ENCODE data around the gene SPECC1L. TPM values are rescaled to one million over a fixed set of nuclear protein-coding genes. Genes with fewer than 3 reads are reported as not detected.

Gene SPECC1L
- total RNA-seq, 1 experiment from 2014 or later: 35.1 TPM

GRCh38 chr22:24429411-24430365, 159.1 kb downstream of the SPECC1L start:
- Histone ChIP-seq H3K4me3 (ENCODE audit: low read length) (peak overlapping the region; percentile 78), H3K9me3 (ENCODE audit: low read length) (no peaks in the 10 kb centered on the region), H3K4me2 (ENCODE audit: low read depth, low read length, poor library complexity, severe bottlenecking) (peak overlapping the region; percentile 85), H3K36me3 (ENCODE audit: insufficient read depth, low read length) (no peaks in the 10 kb centered on the region), H2AFZ (ENCODE audit: low read length) (no peak overlapping the region), H3K4me1 (ENCODE audit: low read length) (peaks cover 99% of the 10 kb centered on the region), H3K79me2 (ENCODE audit: low read length) (peaks cover 57% of the 10 kb centered on the region), H3K9ac (ENCODE audit: low read length) (peak overlapping the region; percentile 87), H4K20me1 (ENCODE audit: insufficient read depth, low read depth, low read length) (no peaks in the 10 kb centered on the region), H3K27ac (ENCODE audit: low read length) (peak overlapping the region; percentile 99), H3K9me2 (replicated peaks; ENCODE audit: insufficient read depth, low read length) (no peaks in the 10 kb centered on the region), H3K27me3 (ENCODE audit: low read length) (no peaks in the 10 kb centered on the region)
- DNase-seq: peak; percentile 51

GRCh38 chr22:24430431-24431308, 160.0 kb downstream of the SPECC1L start:
- Histone ChIP-seq H3K9me3 (ENCODE audit: low read length) (no peaks in the 10 kb centered on the region), H3K4me2 (ENCODE audit: low read depth, low read length, poor library complexity, severe bottlenecking) (peak overlapping the region; percentile 85), H3K4me3 (ENCODE audit: low read length) (peak overlapping the region; percentile 78; the same call in 1 of the 2 replicates), H3K27me3 (ENCODE audit: low read length) (no peaks in the 10 kb centered on the region), H3K9ac (ENCODE audit: low read length) (peak overlapping the region; percentile 87), H3K36me3 (ENCODE audit: insufficient read depth, low read length) (no peaks in the 10 kb centered on the region), H2AFZ (ENCODE audit: low read length) (no peak overlapping the region), H4K20me1 (ENCODE audit: insufficient read depth, low read depth, low read length) (no peaks in the 10 kb centered on the region), H3K27ac (ENCODE audit: low read length) (peak overlapping the region; percentile 99), H3K9me2 (replicated peaks; ENCODE audit: insufficient read depth, low read length) (no peaks in the 10 kb centered on the region), H3K4me1 (ENCODE audit: low read length) (peaks cover 99% of the 10 kb centered on the region), H3K79me2 (ENCODE audit: low read length) (peaks cover 53% of the 10 kb centered on the region)
- no peak for DNase-seq

- Histone ChIP-seq H3K9me2 (replicated peaks; ENCODE audit: insufficient read depth, low read length) (no peaks in the 10 kb centered on the region), H3K4me1 (ENCODE audit: low read length) (peaks cover 99% of the 10 kb centered on the region), H3K36me3 (ENCODE audit: insufficient read depth, low read length) (peaks cover 3% of the 10 kb centered on the region; the same call in 1 of the 2 replicates), H3K27ac (ENCODE audit: low read length) (peak overlapping the region; percentile 99), H3K27me3 (ENCODE audit: low read length) (no peaks in the 10 kb centered on the region), H3K4me2 (ENCODE audit: low read depth, low read length, poor library complexity, severe bottlenecking) (peak overlapping the region; percentile 85), H3K9ac (ENCODE audit: low read length) (peak overlapping the region; percentile 87), H3K4me3 (ENCODE audit: low read length) (peak overlapping the region; percentile 65), H3K9me3 (ENCODE audit: low read length) (no peaks in the 10 kb centered on the region), H2AFZ (ENCODE audit: low read length) (no peak overlapping the region), H3K79me2 (ENCODE audit: low read length) (peaks cover 54% of the 10 kb centered on the region), H4K20me1 (ENCODE audit: insufficient read depth, low read depth, low read length) (no peaks in the 10 kb centered on the region)
- peak; percentile 67 for DNase-seq
Observed at GRCh38 chr22:24431309-24432034, 160.8 kb downstream of the SPECC1L start.

GRCh38 chr22:24432059-24432853, 161.6 kb downstream of the SPECC1L start:
- Histone ChIP-seq H3K4me3 (ENCODE audit: low read length) (peak overlapping the region; percentile 65), H3K4me1 (ENCODE audit: low read length) (peaks cover 99% of the 10 kb centered on the region), H3K36me3 (ENCODE audit: insufficient read depth, low read length) (peaks cover 5% of the 10 kb centered on the region; the same call in 1 of the 2 replicates), H3K79me2 (ENCODE audit: low read length) (peaks cover 60% of the 10 kb centered on the region), H3K9ac (ENCODE audit: low read length) (peak overlapping the region; percentile 87), H3K9me2 (replicated peaks; ENCODE audit: insufficient read depth, low read length) (no peaks in the 10 kb centered on the region), H3K9me3 (ENCODE audit: low read length) (no peaks in the 10 kb centered on the region), H3K4me2 (ENCODE audit: low read depth, low read length, poor library complexity, severe bottlenecking) (peak overlapping the region; percentile 85), H2AFZ (ENCODE audit: low read length) (no peak overlapping the region), H3K27me3 (ENCODE audit: low read length) (no peaks in the 10 kb centered on the region), H3K27ac (ENCODE audit: low read length) (peak overlapping the region; percentile 99), H4K20me1 (ENCODE audit: insufficient read depth, low read depth, low read length) (no peaks in the 10 kb centered on the region)
- peak; percentile 86 for DNase-seq

GRCh38 chr22:24433001-24433827, 162.6 kb downstream of the SPECC1L start:
- no peaks in the 10 kb centered on the region for H3K9me2 ChIP-seq (replicated peaks; ENCODE audit: insufficient read depth, low read length)
- no peak overlapping the region for H2AFZ ChIP-seq (ENCODE audit: low read length)
- H3K9ac ChIP-seq (ENCODE audit: low read length): peak overlapping the region; percentile 87
- peaks cover 99% of the 10 kb centered on the region for H3K4me1 ChIP-seq (ENCODE audit: low read length)
- peak overlapping the region; percentile 65 for H3K4me3 ChIP-seq (ENCODE audit: low read length)
- peak; percentile 80 for DNase-seq
- no peaks in the 10 kb centered on the region for H3K9me3 ChIP-seq (ENCODE audit: low read length)
- H3K36me3 ChIP-seq (ENCODE audit: insufficient read depth, low read length): peaks cover 7% of the 10 kb centered on the region; the same call in 1 of the 2 replicates
- H3K27ac ChIP-seq (ENCODE audit: low read length): peak overlapping the region; percentile 99
- H3K4me2 ChIP-seq (ENCODE audit: low read depth, low read length, poor library complexity, severe bottlenecking): peak overlapping the region; percentile 85
- peaks cover 64% of the 10 kb centered on the region for H3K79me2 ChIP-seq (ENCODE audit: low read length)
- no peaks in the 10 kb centered on the region for H3K27me3 ChIP-seq (ENCODE audit: low read length)
- H4K20me1 ChIP-seq (ENCODE audit: insufficient read depth, low read depth, low read length): no peaks in the 10 kb centered on the region

GRCh38 chr22:24433828-24434470, 163.3 kb downstream of the SPECC1L start:
- H3K36me3 ChIP-seq (ENCODE audit: insufficient read depth, low read length): peaks cover 13% of the 10 kb centered on the region; the same call in 1 of the 2 replicates
- peak overlapping the region; percentile 87 for H3K9ac ChIP-seq (ENCODE audit: low read length)
- no peaks in the 10 kb centered on the region for H3K9me2 ChIP-seq (replicated peaks; ENCODE audit: insufficient read depth, low read length)
- peak overlapping the region; percentile 70 for H3K4me3 ChIP-seq (ENCODE audit: low read length)
- no peaks in the 10 kb centered on the region for H4K20me1 ChIP-seq (ENCODE audit: insufficient read depth, low read depth, low read length)
- peak overlapping the region; percentile 99 for H3K27ac ChIP-seq (ENCODE audit: low read length)
- peaks cover 98% of the 10 kb centered on the region for H3K4me1 ChIP-seq (ENCODE audit: low read length)
- no peak overlapping the region for H2AFZ ChIP-seq (ENCODE audit: low read length)
- H3K27me3 ChIP-seq (ENCODE audit: low read length): no peaks in the 10 kb centered on the region
- no peaks in the 10 kb centered on the region for H3K9me3 ChIP-seq (ENCODE audit: low read length)
- peaks cover 65% of the 10 kb centered on the region for H3K79me2 ChIP-seq (ENCODE audit: low read length)
- H3K4me2 ChIP-seq (ENCODE audit: low read depth, low read length, poor library complexity, severe bottlenecking): peak overlapping the region; percentile 85
- DNase-seq: peak; percentile 97
